Astrocyte of the cerebellum (primary cell): ENCODE results near the gene JAKMIP2.
A peak's percentile ranks its signal among the peaks of the same experiment; 100 is the strongest.

ENCODE experiments used
- DNase-seq: peaks from one replicate; pipeline ENCODE4 v3.0.0-alpha.2; 2011; ENCODE audit warnings: low read depth
- H3K4me3 ChIP-seq: 2 replicates; pipeline ENCODE4 v1.5.1; 2011; ENCODE audit warnings: mild to moderate bottlenecking, low read depth, low read length, moderate library complexity
- CTCF ChIP-seq: IDR thresholded peaks from 2 replicates; pipeline ENCODE4 v1.5.1; 2012; ENCODE audit warnings: low read length, low read depth, moderate library complexity, mild to moderate bottlenecking; ENCODE audit errors: missing control alignments
- in situ Hi-C: cut with HindIII; loops from 2 replicates; pipeline ENCODE4 v1.10.0; 2017; ENCODE audit warnings: low sequenced_read_pairs

The JAKMIP2 gene

GRCh38 chr5:147821766-147822165, 39.2 kb upstream of the JAKMIP2 start:
- TF ChIP-seq CTCF, result no peak
- in situ Hi-C loops, result no loop called here

DNA sequence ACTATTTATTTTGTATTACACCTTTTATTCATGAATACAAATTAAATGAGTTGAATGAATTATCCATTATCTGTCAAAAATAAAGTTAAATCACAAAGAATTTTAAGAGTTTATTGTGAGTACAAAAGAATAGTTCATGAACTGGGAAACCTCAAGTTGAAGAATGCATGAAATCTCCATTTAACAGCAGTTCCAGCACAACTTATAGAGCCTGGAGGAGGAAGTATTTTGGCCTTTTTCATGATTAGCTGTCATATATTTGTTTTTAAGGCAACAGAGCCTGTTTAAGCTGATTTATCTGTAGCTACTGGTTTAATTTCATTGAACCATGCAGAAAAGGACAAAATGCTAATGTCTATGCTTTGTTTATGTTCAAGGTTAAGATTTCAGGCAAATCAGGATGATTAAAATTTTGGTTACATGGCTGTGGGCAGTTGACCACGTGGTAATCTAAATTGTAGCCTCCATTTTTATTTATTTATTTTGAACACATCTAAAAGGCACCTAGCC, 36.8 kb upstream of the JAKMIP2 start:
- H3K4me3 ChIP-seq, result no peak overlapping the region
- TF ChIP-seq CTCF, result no peak
- peak; percentile 37 for DNase-seq
- in situ Hi-C loops, result no loop called here

More at GRCh38 chr5:147821766-147822165, 39.2 kb upstream of the JAKMIP2 start:
- no peak for DNase-seq
- no peak overlapping the region for H3K4me3 ChIP-seq

GRCh38 chr5:147818290-147818689, 35.8 kb upstream of the JAKMIP2 start:
- no peak overlapping the region for H3K4me3 ChIP-seq
- in situ Hi-C loops, result no loop called here
- TF ChIP-seq CTCF, result no peak
- no peak for DNase-seq

DNA sequence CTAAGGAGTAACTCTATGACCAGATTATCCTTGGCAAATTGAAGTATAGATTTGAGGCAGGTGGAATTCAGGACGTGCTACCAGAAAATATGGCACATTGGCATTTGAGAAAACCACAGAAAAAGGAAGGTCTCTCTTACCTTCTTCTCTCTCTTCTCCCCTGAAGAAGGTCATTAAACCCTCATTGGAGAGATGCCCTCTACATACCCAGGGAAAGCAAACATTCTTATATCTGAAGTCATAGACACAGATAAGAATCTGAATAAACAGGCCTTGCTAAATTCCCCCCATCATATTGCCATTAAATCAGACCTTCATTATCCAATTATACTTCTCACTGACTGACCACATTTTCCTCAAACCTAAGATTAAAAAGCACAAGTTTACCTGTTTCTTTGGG, 31.2 kb upstream of the JAKMIP2 start:
- TF ChIP-seq CTCF, result no peak
- in situ Hi-C loops, result no loop called here
- H3K4me3 ChIP-seq, result no peak overlapping the region
- no peak for DNase-seq

DNA sequence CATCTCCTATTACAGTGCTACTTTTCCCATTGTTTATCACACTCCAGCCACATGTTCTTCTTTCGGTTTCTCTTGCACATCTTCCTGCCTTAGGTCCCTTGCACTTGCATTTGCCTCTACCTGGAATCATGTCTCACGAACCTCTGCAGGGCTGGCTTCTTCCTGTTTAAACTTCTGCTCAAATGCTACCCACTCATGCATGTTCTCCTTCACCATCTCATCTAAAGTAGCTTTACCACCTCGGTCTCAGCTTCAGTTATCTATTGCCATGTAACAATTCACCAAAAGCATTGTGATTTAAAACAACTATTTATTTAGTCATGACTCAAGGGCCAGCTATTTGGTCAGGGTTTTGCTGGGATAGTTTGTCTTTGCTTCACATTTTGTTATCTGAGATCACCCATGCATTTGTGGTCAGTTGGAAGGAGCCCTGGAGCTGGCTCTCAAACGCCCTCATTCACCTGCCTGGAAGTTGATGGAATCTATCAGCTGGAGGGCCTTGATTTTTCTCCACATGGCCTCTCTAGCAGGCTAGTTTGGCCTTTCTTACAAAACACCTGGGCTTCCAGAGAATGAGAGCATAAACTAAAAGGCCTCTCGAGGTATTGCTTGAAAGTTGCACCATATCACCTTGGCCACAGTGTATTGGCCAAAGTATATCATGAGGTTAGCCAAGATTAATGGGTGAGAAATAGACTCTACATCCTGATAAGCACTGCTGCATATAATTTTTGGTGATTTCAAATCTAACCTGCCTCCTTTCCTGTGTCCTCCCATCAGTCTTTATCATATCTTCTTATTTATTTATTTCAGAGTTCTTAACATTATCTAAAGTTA, 27.5 kb upstream of the JAKMIP2 start:
- in situ Hi-C loops, result no loop called here
- no peak overlapping the region for H3K4me3 ChIP-seq
- no peak for TF ChIP-seq CTCF
- no peak for DNase-seq

- DNase-seq, result no peak
- in situ Hi-C loops, result no loop called here
- TF ChIP-seq CTCF, result no peak
- no peak overlapping the region for H3K4me3 ChIP-seq
Measured at GRCh38 chr5:147805030-147805454, 22.5 kb upstream of the JAKMIP2 start.
